WTC11 (cell line): Measurements from ENCODE around the gene ANAPC16. TPM values are rescaled to one million over a fixed set of nuclear protein-coding genes. Genes with fewer than 3 reads are reported as not detected.

Source experiments
- ATAC-seq: fragments of 200-7000 bp; cut with Tn5 transposase; 2 replicates; pipeline ENCODE4 v1.10.0; 2021; ENCODE audit warnings: mild to moderate bottlenecking, moderate library complexity
- CTCF ChIA-PET: fragments of 300-600 bp; sonication (Branson Sonifier 250); formaldehyde crosslinking; loops from one replicate; lab custom pipeline; 2021; ENCODE audit warnings: antibody characterized with exemption; lab: Charles Lee
- POLR2A ChIA-PET: fragments of 350-600 bp; sonication (Branson Sonifier 250); formaldehyde crosslinking; loops from one replicate; lab custom pipeline; 2021; ENCODE audit warnings: antibody characterized with exemption; lab: Charles Lee
- DNase-seq: peaks from one replicate; pipeline ENCODE4 v3.0.0; 2021; ENCODE audit warnings: low spot score
- H3K27ac Mint-ChIP-seq: 2 replicates; pipeline ENCODE4 v1.8.0; 2021; ENCODE audit warnings: mixed read lengths
- H3K27me3 Mint-ChIP-seq: 2 replicates; pipeline ENCODE4 v1.8.0; 2021; ENCODE audit warnings: low read depth, mild to moderate bottlenecking, moderate library complexity, mixed read lengths
- H3K36me3 Mint-ChIP-seq: 2 replicates; pipeline ENCODE4 v1.8.0; 2021; ENCODE audit warnings: mixed read lengths
- H3K4me1 Mint-ChIP-seq: 2 replicates; pipeline ENCODE4 v1.8.0; 2022; ENCODE audit warnings: mixed read lengths
- H3K4me3 Mint-ChIP-seq: 2 replicates; pipeline ENCODE4 v1.8.0; 2021; ENCODE audit warnings: mild to moderate bottlenecking, moderate library complexity, mixed read lengths
- H3K9me3 Mint-ChIP-seq: 2 replicates; pipeline ENCODE4 v1.8.0; 2021; ENCODE audit warnings: mixed read lengths
- ATF3 ChIP-seq: sonication (generic); formaldehyde crosslinking; conservative IDR thresholded peaks from 2 replicates; pipeline ENCODE4 v1.8.1; 2022; ENCODE audit warnings: mild to moderate bottlenecking, missing genetic modification reagents
- FOXP1 ChIP-seq: sonication (generic); formaldehyde crosslinking; IDR thresholded peaks from 2 replicates; pipeline ENCODE4 v1.8.0; 2022; ENCODE audit warnings: missing genetic modification reagents, mild to moderate bottlenecking, moderate library complexity, borderline replicate concordance
- FOXP4 ChIP-seq: sonication (generic); formaldehyde crosslinking; IDR thresholded peaks from 2 replicates; pipeline ENCODE4 v1.8.0; 2022; ENCODE audit warnings: mild to moderate bottlenecking, missing genetic modification reagents
- GRHL2 ChIP-seq: fragments of 250-450 bp; sonication (Bioruptor Pico); IDR thresholded peaks from 2 replicates; pipeline ENCODE4 v1.8.0; 2022; ENCODE audit warnings: mild to moderate bottlenecking, moderate library complexity; ENCODE audit not compliant: insufficient replicate concordance, severe bottlenecking
- GTF2I ChIP-seq: fragments of 250-450 bp; sonication (Bioruptor Pico); conservative IDR thresholded peaks from 2 replicates; pipeline ENCODE4 v1.4.0; 2021; ENCODE audit warnings: mild to moderate bottlenecking
- NFATC4 ChIP-seq: fragments of 250-450 bp; sonication (Bioruptor Pico); IDR thresholded peaks from 2 replicates; pipeline ENCODE4 v1.9.0; 2021; ENCODE audit warnings: mild to moderate bottlenecking
- TCF7 ChIP-seq: sonication (generic); formaldehyde crosslinking; IDR thresholded peaks from 2 replicates; pipeline ENCODE4 v1.8.0; 2022; ENCODE audit warnings: mild to moderate bottlenecking, low read depth, missing genetic modification reagents, moderate library complexity
- TP53 ChIP-seq: sonication (generic); formaldehyde crosslinking; IDR thresholded peaks from 2 replicates; pipeline ENCODE4 v1.8.1; 2023; ENCODE audit warnings: mild to moderate bottlenecking, missing genetic modification reagents
- ZMAT4 ChIP-seq: fragments of 250-450 bp; sonication (Bioruptor Pico); IDR thresholded peaks from 2 replicates; pipeline ENCODE4 v1.9.0; 2021; ENCODE audit warnings: mild to moderate bottlenecking
- ZNF121 ChIP-seq: sonication (generic); formaldehyde crosslinking; IDR thresholded peaks from 2 replicates; pipeline ENCODE4 v1.8.0; 2023; ENCODE audit warnings: missing genetic modification reagents
- ZNF317 ChIP-seq: sonication (generic); formaldehyde crosslinking; IDR thresholded peaks from 2 replicates; pipeline ENCODE4 v1.8.1; 2023; ENCODE audit warnings: low read depth, mild to moderate bottlenecking, moderate library complexity, missing genetic modification reagents, borderline replicate concordance
- ZNF532 ChIP-seq: fragments of 250-450 bp; sonication (Bioruptor Pico); IDR thresholded peaks from 2 replicates; pipeline ENCODE4 v1.9.0; 2021; ENCODE audit warnings: mild to moderate bottlenecking, borderline replicate concordance
- ZSCAN18 ChIP-seq: fragments of 250-450 bp; sonication (Bioruptor Pico); IDR thresholded peaks from 2 replicates; pipeline ENCODE4 v2.1.2; 2022; ENCODE audit warnings: mild to moderate bottlenecking, moderate library complexity
- total RNA-seq: library from RNA; stranded (reverse); gene quantifications from 3 replicates; pipeline ENCODE4 v1.2.3, GENCODE V29; 2021
- TF ChIP-seq, protein P1 (sequence below): sonication (generic); formaldehyde crosslinking; IDR thresholded peaks from 2 replicates; pipeline ENCODE4 v1.8.0; 2023; ENCODE audit warnings: missing genetic modification reagents, mild to moderate bottlenecking, borderline replicate concordance
- TF ChIP-seq, protein P2 (sequence below): sonication (generic); formaldehyde crosslinking; IDR thresholded peaks from 2 replicates; pipeline ENCODE4 v1.8.1; 2023; ENCODE audit warnings: mild to moderate bottlenecking, missing genetic modification reagents, moderate library complexity
- TF ChIP-seq, protein P3 (sequence below): sonication (generic); formaldehyde crosslinking; IDR thresholded peaks from 2 replicates; pipeline ENCODE4 v1.8.1; 2023; ENCODE audit warnings: mild to moderate bottlenecking, missing genetic modification reagents, borderline replicate concordance

The ANAPC16 gene
- total RNA-seq, 1 experiment from 2014 or later, result 52.3 TPM

GRCh38 chr10:72186258-72186981, 29.4 kb upstream of the ANAPC16 start (continued):
- TF ChIP-seq, protein P1, sequence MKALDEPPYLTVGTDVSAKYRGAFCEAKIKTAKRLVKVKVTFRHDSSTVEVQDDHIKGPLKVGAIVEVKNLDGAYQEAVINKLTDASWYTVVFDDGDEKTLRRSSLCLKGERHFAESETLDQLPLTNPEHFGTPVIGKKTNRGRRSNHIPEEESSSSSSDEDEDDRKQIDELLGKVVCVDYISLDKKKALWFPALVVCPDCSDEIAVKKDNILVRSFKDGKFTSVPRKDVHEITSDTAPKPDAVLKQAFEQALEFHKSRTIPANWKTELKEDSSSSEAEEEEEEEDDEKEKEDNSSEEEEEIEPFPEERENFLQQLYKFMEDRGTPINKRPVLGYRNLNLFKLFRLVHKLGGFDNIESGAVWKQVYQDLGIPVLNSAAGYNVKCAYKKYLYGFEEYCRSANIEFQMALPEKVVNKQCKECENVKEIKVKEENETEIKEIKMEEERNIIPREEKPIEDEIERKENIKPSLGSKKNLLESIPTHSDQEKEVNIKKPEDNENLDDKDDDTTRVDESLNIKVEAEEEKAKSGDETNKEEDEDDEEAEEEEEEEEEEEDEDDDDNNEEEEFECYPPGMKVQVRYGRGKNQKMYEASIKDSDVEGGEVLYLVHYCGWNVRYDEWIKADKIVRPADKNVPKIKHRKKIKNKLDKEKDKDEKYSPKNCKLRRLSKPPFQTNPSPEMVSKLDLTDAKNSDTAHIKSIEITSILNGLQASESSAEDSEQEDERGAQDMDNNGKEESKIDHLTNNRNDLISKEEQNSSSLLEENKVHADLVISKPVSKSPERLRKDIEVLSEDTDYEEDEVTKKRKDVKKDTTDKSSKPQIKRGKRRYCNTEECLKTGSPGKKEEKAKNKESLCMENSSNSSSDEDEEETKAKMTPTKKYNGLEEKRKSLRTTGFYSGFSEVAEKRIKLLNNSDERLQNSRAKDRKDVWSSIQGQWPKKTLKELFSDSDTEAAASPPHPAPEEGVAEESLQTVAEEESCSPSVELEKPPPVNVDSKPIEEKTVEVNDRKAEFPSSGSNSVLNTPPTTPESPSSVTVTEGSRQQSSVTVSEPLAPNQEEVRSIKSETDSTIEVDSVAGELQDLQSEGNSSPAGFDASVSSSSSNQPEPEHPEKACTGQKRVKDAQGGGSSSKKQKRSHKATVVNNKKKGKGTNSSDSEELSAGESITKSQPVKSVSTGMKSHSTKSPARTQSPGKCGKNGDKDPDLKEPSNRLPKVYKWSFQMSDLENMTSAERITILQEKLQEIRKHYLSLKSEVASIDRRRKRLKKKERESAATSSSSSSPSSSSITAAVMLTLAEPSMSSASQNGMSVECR (CRISPR knock-in tag), result no peak
- TF ChIP-seq ZNF317 (CRISPR knock-in tag) (no peak), TP53 (CRISPR knock-in tag) (no peak)
- TF ChIP-seq, protein P2, sequence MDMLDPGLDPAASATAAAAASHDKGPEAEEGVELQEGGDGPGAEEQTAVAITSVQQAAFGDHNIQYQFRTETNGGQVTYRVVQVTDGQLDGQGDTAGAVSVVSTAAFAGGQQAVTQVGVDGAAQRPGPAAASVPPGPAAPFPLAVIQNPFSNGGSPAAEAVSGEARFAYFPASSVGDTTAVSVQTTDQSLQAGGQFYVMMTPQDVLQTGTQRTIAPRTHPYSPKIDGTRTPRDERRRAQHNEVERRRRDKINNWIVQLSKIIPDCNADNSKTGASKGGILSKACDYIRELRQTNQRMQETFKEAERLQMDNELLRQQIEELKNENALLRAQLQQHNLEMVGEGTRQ (CRISPR knock-in tag), result no peak
- TF ChIP-seq, all 79 proteins: peak for 0

- H3K36me3 Mint-ChIP-seq, result peaks cover 37% of the 10 kb centered on the region
- no peak overlapping the region for H3K4me3 Mint-ChIP-seq
- no peaks in the 10 kb centered on the region for H3K4me1 Mint-ChIP-seq
- H3K27me3 Mint-ChIP-seq, result no peaks in the 10 kb centered on the region
- H3K27ac Mint-ChIP-seq, result no peak overlapping the region
- ChIA-PET CTCF (no interaction called here), POLR2A (no interaction called here)
- DNase-seq (no peak), ATAC-seq (no peak)
- peaks cover 17% of the 10 kb centered on the region for H3K9me3 Mint-ChIP-seq
- TF ChIP-seq ATF3 (CRISPR knock-in tag) (no peak), ZNF532 (CRISPR knock-in tag) (no peak), FOXP4 (CRISPR knock-in tag) (no peak), GTF2I (CRISPR knock-in tag) (no peak), ZMAT4 (CRISPR knock-in tag) (no peak), ZSCAN18 (CRISPR knock-in tag) (no peak), ZNF121 (CRISPR knock-in tag) (no peak), TCF7 (CRISPR knock-in tag) (no peak), GRHL2 (CRISPR knock-in tag) (no peak), NFATC4 (CRISPR knock-in tag) (no peak), FOXP1 (no peak)
- TF ChIP-seq, protein P3, sequence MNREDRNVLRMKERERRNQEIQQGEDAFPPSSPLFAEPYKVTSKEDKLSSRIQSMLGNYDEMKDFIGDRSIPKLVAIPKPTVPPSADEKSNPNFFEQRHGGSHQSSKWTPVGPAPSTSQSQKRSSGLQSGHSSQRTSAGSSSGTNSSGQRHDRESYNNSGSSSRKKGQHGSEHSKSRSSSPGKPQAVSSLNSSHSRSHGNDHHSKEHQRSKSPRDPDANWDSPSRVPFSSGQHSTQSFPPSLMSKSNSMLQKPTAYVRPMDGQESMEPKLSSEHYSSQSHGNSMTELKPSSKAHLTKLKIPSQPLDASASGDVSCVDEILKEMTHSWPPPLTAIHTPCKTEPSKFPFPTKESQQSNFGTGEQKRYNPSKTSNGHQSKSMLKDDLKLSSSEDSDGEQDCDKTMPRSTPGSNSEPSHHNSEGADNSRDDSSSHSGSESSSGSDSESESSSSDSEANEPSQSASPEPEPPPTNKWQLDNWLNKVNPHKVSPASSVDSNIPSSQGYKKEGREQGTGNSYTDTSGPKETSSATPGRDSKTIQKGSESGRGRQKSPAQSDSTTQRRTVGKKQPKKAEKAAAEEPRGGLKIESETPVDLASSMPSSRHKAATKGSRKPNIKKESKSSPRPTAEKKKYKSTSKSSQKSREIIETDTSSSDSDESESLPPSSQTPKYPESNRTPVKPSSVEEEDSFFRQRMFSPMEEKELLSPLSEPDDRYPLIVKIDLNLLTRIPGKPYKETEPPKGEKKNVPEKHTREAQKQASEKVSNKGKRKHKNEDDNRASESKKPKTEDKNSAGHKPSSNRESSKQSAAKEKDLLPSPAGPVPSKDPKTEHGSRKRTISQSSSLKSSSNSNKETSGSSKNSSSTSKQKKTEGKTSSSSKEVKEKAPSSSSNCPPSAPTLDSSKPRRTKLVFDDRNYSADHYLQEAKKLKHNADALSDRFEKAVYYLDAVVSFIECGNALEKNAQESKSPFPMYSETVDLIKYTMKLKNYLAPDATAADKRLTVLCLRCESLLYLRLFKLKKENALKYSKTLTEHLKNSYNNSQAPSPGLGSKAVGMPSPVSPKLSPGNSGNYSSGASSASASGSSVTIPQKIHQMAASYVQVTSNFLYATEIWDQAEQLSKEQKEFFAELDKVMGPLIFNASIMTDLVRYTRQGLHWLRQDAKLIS (CRISPR knock-in tag), result no peak
Observed at GRCh38 chr10:72186982-72187330, 28.9 kb upstream of the ANAPC16 start.
